Stimulated activated CD4-positive, alpha-beta T cell treated with anti-CD3 and anti-CD28 coated beads, Interleukin-2, amount 100 ng/mL, for 4 hours (primary cell): ENCODE measurements around the gene ERP27.
A peak's percentile ranks its signal among the peaks of the same experiment; 100 is the strongest.

Experiments
- DNase-seq: peaks from one replicate; pipeline ENCODE4 v3.0.0-alpha.2; 2020; ENCODE audit warnings: low read depth

ERP27 gene

DNA sequence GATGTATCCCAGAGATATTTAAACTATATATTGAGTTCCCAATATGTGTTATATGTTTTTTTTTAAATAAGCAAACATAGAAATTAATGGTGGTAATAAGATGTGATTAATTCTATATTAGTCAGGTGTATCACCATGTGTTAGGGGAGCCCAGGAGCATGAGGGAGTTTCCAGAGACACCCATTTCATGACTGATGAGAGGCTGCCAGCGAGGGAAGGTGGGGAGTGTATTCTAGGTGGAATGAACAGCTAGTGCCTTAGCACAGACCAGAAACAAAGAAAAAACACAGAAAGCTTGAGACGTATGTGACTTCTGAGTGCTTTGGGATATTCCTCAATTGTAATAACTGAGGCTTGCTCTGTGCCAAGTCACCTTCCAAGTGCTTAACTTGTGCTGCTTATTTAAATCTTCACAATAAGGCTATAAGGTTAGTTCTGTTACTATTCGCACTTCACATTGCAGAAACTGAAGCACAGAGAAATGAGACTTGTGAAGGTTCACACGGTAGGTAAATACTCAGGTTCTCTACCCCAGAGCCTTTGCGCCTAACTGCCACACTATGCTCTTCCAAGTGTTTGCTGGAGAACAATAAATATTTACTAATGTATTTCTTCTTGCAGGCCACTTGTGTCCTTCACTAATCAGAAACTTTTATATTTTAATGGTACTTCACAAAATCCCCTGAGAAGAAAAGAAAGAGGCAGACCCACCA lies 34.8 kb downstream of the ERP27 start:
- no peak for DNase-seq

DNA sequence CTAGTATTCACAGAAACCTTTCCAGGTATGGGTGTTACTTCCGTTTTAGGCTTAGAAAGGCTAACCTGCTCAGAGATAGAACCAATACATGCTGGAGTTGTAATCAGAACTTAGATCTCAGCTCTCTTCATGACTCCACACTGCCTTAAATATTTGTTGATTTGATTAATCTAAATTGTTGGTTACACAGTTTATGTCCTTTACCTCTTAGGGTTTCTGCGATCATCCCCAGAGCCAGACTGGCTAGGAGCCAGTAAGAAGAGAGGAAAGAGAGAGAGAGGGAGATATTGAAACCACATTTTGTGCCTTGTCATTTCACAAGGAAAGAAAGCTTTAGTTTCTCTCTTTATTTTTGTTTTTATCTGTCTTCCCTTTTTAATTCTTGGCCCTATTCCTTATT lies 35.9 kb downstream of the ERP27 start:
- no peak for DNase-seq

DNA sequence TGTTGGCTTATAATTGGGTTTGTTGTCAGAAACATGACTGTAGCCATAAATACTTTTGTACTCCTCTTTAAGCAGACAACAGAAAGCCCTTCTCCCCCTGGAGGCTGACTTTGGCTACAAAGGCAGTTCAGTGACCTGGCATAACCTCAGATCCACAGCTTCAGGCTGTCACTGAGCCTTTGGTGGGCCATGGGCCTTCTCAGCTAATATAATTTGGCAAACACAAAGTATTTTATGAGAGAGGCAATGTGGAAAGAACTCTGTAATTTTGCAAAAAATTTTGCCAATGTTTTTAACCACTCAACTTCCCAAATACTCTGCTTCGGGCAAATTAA lies 37.1 kb downstream of the ERP27 start:
- DNase-seq: no peak

DNA sequence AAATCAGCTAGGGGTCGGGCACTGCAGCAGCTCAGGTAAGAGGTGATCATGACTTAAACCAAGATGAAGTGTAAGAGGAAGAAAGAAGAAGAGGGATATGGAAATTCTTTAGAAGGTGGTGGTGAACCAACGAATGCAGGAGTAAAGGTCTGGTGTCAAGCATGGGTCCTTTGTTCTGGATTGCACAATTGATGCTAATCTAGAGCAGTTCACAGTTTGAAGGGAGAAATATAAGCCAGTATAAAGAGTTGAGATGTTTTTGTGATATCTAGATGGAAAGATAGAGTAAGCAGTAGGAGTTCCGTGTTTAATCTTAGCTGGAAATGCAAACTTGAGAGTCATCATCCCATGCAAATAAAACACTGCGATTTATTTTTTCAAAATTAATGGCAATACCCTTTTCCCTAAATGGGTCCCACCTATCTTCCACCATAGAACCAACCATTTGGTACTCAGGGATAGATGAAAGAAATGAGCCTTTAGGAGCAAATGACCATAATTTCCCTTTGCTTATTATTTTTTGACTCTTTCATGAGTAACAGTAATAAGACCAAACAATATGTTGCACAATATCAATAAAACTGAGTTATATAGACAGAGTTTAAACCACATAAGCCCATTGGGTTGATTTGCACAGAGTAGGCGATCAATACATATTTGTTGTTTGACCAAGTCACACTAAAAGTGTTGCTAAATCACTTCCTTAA lies 37.7 kb downstream of the ERP27 start:
- DNase-seq: no peak

DNA sequence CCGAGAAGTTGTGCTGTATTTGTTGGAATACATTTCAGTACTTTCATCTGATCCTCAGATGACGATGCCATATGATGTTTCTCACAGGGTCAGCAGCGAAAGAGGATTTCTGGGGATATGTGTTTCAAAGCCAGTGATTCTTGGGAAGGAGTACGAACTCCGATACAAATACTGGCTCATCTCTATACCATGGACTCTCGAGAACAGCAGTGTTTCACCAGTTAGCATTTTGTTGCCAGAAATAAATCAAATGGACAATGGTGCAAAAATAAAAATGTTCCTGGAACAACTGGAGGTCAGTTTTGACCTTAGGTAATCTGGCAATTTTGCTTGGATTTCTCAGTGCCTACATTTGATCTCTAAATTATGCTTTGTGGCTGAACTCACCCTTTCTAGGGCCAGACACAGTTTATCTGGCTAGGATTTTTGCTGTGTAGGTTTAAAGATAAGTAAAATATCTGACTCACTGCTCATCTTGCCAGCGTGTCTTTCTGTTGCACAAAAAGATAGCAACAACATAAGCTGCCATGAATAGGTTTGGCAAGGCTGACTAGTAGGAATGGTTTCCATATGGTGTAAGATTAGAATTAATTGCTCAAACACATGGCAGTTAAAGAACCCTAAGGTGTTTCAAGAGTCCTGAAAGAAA lies 41.7 kb downstream of the ERP27 start:
- no peak for DNase-seq

DNA sequence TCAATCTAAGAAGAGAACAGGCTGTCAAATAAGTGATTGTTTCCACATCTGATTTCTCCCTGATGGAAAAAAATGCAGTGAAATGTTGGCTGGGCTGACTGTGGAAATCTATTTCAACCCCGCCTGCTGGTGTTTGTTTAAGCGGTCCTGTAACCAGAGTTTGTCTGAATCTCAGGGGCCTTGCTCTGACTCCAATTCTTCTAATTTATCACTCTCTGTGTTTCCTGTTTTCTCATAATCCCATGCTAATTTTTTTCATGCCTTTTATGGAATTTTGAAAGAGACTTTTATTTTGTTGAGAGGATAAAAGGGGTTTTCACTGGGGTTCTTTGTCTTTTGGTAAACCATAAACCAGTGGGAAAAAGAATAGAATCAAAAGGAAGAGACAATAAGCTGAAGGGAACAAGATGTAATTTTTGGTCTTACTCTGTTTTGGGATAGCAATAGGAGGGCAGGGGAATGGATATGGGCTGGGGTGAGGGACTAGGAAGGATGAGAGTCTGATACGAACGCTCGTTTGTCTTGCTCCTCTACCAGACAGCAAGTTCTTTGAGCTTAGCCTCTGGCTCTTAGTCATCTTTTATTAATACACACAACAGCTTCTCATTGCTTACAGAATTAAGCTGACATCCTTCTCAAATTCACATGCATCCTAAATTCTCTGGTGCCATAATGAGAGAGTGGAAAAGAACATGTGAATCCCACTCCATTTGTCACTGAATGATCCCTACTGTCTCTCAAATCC lies 44.7 kb downstream of the ERP27 start:
- no peak for DNase-seq

DNA sequence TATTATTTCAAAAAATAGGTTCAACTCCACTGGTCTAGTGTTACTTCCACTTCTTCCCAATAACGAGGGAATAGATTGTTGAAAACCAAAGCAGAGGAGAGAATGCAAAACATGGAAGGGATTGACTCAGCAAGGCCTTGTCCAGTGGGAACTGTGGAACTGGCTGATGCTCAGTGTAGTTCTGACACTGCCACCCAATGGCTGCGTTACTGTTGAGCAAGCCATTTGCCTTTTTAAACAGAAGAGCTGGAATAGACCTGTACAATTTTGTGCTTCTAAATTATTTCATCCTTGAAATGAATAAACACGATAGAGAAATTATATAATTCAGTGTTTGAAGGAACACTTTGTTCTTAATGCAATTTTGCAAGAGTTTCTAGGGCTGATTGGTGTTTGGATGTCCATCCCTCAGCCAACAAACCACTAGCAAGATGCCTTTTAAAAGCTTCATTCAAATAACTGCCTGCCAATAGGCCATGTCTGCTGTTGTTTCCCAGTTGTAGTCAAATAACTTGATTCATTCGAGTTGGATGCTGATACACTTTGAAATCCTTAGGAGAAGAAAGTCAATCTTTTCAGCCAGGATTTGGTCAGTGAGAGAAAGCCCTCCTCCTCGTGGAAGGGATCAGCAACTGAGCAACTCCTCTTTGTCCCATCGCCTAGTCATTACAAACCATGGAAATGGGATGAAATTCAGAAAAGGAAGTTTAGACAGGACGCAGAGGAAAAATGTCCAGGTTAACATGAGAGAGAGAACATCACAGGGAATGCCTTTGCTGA lies 45.4 kb downstream of the ERP27 start:
- DNase-seq: no peak

DNA sequence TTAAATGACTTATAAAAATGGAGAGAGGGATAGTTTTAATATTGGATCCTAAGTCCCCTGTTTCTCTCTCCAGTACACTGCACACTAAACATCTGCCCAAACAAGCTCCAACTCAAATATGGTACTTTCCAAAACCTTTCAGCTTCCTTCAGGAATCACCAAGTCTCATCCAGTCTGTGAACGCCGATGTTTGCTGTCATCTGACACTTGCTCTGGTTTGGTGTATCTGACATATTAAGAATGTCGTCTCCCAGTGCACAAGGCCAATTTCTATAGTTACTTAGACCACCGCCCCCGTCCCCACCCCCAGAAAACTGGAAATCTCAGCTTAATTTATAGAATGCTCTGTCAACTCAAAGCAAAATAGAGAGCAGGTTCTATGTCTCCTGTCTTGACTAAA lies 47.6 kb downstream of the ERP27 start:
- DNase-seq: no peak

DNA sequence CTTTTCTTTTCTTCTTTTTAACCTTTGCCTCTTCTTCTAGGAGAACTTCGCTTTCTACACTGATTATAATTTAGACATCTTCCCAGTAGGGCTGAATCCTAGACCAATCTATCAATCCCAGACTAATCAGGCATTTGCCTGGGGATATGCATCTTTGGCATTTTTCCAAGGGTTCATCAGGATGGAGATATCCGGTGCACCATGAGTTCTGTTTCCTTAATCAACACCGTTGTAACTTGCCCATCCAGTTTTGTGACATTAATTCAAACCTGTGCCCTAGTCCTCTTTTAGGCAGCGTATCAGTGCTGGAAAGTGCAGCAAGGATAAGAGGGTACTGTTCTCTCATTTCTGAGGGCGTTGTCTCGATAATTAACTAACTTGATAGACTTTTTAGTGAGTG lies 52.1 kb downstream of the ERP27 start:
- DNase-seq: no peak

DNA sequence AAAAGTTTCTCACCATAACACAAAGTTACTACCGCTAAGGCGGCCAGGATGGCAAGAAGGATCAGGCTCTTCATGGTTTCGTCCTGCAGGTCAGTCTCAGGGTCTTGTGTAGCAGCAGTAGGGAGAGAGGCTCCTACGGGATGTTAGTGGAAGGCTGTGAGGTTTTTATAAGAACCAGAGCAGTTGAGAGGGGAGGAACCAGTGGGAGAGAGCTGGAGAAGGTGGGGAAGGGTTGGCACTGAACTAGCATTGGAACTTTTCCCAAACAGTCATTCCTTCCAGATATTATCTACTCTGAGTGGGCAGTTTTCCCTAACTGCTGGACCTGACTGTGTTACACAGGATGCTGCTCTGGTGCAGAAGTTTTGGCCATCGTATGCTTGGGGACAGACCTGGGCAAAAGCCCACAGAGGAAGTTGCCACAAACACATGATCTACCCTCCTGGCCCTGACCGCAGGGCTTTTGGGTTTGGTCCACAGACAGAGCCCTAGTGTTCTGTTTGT lies 52.6 kb downstream of the ERP27 start, which contains the start of gene MGP:
TSS of gene MGP (minus strand) at position 137 of the 504 bp plus-strand sequence. CDS start at position 74, 63 bp downstream.
- DNase-seq: no peak

DNA sequence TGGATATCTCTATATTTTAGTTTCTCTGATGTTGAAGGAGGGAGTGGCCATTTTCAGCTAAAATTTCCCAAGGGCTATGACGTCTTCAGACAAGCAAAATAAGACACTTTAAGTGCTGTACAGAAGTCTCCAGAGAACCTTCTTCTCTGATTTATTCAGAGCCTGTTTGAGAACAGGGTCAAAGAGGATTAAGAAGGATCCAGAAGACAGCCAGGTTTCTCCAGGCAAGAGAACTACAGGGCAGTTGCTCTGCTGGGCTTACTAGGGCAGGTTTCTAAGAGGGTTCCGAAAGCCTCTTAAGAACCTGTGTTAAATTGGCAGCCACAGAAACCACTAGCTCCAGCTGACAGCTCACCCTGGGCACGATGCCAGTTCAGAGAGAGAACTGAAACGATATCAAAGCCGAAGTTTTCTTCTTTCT lies 53.9 kb downstream of the ERP27 start:
- DNase-seq: peak; percentile 75

DNA sequence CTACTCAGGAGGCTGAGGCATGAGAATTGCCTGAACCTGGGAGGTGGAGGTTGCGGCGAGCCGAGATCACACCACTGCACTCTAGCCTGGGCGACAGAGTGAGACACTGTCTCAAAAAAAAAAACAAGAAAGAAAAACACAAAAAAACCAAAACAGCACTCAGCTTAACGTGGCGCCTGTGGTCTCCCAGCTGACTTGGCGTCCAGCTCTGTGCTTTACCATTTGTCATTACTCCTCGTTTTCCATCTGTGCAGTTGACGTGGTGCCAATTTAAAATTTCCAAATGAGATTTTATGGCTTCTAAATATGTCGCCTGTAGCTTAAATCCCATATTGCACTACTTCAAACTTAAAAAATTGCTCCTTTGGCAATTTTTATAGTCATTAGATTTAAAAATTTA lies 54.7 kb downstream of the ERP27 start:
- no peak for DNase-seq

DNA sequence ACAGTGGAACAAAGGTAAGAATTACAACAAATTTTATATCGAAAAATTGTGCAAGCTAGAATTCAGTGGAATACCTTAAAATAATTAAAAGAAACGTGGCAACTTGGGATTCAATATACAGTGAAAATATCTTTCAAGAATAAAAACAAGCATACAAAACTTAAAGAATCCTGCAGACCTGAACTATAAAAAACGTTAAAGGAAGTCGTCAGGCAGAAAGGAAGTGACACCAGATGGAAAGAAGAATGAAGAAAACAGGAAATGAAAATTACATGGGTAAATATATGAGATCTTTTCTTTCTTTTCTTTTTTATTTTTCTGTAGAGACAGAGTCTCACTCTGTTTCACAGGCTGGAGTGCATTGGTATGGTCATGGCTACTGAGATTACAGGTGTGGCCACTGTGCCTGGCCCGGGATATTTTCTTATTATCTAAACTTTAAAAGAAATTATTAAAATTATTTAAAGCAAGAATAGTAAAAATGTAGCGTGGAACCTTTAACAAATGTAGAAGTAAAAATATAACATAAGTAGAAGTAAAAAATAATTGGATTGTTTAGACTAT lies 57.4 kb downstream of the ERP27 start:
- no peak for DNase-seq

DNA sequence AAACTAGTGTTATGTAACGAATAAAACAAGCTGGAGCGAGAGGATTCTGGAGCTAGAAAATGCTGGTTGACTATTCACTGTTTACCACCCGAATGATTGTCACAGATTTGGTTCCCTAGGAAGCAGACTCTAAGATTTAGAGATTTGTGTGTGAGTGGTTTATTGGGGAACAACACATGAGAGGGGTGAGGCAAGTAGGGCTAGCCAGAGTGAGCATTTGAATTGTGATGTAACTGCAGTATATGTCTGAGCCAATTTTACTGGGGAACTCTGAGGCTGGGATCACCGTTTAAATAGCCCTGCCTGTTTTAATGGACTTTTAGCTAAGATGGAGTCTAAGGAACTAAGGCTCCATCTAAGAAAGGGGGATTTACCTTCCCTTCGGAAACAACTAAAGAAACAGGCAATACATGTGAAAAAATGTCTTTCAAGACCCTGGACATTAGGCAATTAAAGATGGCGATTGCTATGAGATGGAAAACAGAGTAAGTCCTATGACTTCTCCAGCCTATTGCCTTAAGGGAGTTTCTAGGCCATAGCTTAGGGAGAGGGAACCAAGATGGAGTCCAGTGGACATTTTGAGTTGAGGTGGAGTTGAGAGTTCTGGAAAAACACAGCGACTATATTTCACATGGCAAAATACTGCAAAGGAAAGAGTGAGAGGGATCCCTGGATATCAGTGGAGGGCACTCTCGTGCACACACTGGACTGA lies 59.0 kb downstream of the ERP27 start:
- no peak for DNase-seq

DNA sequence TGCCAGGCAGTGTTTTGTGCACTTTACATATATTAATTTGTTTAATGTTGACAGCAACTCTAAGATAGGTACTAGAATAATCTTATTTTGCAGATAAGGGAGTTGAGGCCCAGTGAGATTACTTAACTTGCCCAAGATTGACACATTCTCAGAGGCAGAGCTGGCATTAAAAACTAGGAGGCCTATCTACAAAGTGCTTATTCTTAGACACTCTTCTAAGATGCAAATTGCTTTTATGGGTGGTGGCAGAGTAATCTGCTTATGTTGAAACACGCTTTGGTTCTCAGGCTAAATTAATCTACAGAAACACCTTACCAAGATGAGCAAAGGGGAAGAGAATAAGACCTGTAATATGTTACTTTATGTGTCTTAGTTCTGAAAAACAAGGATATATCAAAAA lies 59.8 kb downstream of the ERP27 start:
- DNase-seq: no peak

DNA sequence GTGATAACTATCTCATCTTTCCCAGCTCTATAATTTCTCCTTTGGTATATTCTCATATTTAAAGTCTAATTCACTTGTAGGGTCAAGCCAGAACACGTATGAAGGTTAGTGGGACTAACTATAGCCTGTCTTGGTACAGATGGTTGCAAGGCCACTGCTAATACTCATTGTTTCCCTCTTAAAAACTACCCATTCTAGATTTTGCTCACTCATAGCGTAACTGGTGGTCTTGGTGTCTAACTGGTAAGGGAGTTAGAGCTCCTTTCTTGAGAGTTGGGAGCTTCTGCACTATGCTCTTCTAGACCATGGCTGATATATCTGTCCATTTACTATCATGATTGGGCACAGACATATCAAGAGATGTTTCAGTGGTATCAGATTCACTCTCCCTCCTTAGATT lies 61.5 kb downstream of the ERP27 start:
- DNase-seq: no peak

DNA sequence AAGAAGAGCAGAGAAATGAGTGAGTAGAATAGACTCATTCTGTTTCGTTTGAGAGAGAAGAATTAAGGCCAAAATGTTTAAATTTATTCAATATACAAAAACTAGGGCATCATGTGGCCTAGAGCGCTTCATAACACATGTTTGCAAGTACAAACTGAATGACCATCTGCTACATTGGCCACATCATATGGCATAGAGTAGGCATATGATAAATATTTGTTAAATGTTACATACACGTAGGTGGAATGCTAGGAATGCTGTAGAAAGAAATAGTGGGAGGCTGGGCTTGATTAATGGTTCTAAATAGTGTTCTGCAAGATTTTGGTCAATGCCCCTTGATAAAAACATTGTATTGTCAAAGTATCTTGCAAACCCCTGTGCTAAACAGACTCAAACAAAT lies 63.5 kb downstream of the ERP27 start:
- no peak for DNase-seq

DNA sequence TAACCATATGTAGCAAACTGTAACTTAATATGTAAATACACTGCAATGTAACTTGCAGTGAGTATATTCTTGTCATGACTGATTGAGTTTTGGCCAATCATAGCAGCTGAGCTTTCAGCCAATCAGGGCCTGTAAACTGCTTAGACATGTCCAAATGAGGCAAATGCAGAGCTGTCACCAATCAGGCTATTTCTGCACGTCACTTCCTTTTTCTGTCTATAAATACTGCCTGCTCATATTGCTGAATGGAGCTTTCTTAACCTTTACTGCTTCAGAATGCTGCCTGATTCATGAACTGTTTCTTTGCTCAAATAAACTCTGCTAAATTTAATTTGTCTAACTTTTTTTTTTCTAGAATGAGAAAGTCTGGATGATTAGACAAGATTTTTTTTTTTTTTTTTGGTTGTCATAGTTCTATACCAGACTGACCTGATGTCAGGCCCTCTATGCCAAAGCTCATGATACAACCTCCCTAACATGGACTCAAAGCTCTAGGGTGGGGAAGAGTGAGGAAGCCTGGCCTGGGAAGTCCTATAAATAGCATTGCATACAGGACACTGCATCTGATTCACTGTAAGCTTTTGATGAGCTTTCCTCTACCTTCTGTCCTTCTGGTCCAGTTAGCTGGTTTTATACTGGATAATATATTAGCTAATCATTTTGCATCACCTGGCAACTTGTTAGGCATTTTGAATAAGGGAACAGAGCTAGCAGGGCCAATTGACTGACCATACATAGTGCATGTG lies 64.7 kb downstream of the ERP27 start:
- DNase-seq: no peak

DNA sequence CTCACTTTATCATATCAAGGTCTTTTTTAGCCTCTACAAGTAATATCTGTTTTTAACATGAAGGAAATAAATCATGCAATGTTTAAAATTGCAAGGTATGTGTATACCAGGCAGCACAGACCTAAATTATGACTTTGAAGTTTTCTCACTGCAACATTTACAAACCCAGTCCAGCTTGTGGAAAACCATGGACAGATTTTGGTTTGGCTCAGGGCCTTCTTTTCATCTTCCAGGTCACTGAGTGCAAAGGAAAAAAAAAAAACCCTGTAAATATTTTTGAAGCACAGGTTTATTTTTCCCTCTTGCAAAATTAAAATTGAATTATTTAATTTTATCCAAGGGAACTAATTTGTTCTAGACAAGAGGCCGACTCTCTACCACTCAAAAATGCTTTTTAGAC lies 66.5 kb downstream of the ERP27 start:
- DNase-seq: no peak

DNA sequence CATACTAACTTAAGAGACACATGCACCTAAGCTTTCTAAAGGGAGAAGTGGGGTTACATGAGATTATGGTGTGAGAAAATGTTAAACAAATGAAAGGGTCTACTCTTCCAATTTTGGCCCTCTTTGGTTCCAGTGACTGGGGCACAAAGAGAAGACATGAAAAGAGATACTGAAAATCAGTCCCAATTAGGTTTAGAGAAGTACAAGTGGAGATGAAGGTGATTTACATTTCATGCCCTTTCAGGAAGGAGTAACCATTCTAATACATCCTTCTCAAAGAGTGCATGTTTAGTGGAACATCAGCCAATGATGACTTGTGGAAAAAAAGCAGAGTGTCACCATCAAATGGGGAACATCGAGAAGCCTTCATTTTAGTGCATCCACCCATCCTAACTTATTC lies 67.1 kb downstream of the ERP27 start:
- DNase-seq: no peak
